ENCODE results near the gene DPY19L3. TPM values are rescaled to one million over a fixed set of nuclear protein-coding genes. Genes with fewer than 3 reads are reported as not detected.
"Not testable (repeated sequence)": the region's sequence is repeated elsewhere in the genome, so short reads cannot be mapped to it uniquely, and the experiment has no call there.

The DPY19L3 gene
- total and polyA plus RNA-seq, 8 donors: 2.1 to 79.4 (median 24.9) TPM

- WGBS, 5 donors: 92 to 96% (median 94%) methylated on average over 8 of the region's 8 CpGs
- DNase-seq: no peak
- peaks cover 0 to 4% (median 0%) of the 10 kb centered on the region in 4 donors for H3K4me1 ChIP-seq
- intact Hi-C loops (cut with DNase I; ENCODE audit: low total_unique reads): no loop called here
- no peaks in the 10 kb centered on the region for H3K27me3 ChIP-seq
- H3K36me3 ChIP-seq: peaks cover 23 to 80% (median 63%) of the 10 kb centered on the region in 4 donors
- no peak overlapping the region for H3K4me3 ChIP-seq
- H3K9me3 ChIP-seq: no peaks in the 10 kb centered on the region
- no peak overlapping the region for H3K27ac ChIP-seq
- no peak for TF ChIP-seq POLR2AphosphoS5 (IDR thresholded peaks at IDR 0.05)
- TF ChIP-seq EP300 (IDR thresholded peaks at IDR 0.05): no peak
- no peak for TF ChIP-seq POLR2A (IDR thresholded peaks at IDR 0.05)
- TF ChIP-seq CTCF (IDR thresholded peaks at IDR 0.05): no peak
Observed at GRCh38 chr19:32416749-32417456, 11.3 kb downstream of the DPY19L3 start.

- Histone ChIP-seq H3K9me3 (no peaks in the 10 kb centered on the region), H3K27ac (no peak overlapping the region), H3K27me3 (no peaks in the 10 kb centered on the region), H3K4me3 (no peak overlapping the region), H3K36me3 (peaks cover 14 to 71% (median 52%) of the 10 kb centered on the region in 4 donors), H3K4me1 (peaks cover 0 to 9% (median 0%) of the 10 kb centered on the region in 4 donors)
- 81 to 87% (median 85%) methylated on average over 3 of the region's 3 CpGs for WGBS, 5 donors
- no peak for DNase-seq
- TF ChIP-seq CTCF (IDR thresholded peaks at IDR 0.05) (no peak), POLR2A (IDR thresholded peaks at IDR 0.05) (no peak), POLR2AphosphoS5 (IDR thresholded peaks at IDR 0.05) (no peak), EP300 (IDR thresholded peaks at IDR 0.05) (no peak)
- intact Hi-C loops (cut with DNase I; ENCODE audit: low total_unique reads): no loop called here
Observed at GRCh38 chr19:32418155-32418554, 12.6 kb downstream of the DPY19L3 start.

GRCh38 chr19:32421589-32422361 is 16.2 kb downstream of the DPY19L3 start:
- peaks cover 0 to 13% (median 0%) of the 10 kb centered on the region in 4 donors for H3K4me1 ChIP-seq
- no peak overlapping the region for H3K4me3 ChIP-seq
- no peaks in the 10 kb centered on the region for H3K9me3 ChIP-seq
- no peaks in the 10 kb centered on the region for H3K27me3 ChIP-seq
- no peak overlapping the region for H3K27ac ChIP-seq
- 64 to 76% (median 73%) methylated on average over 7 of the region's 7 CpGs for WGBS, 5 donors
- DNase-seq: peak in 1 of 2 donors; percentile 32
- no peak for TF ChIP-seq EP300 (IDR thresholded peaks at IDR 0.05)
- TF ChIP-seq POLR2AphosphoS5 (IDR thresholded peaks at IDR 0.05): peak in 1 of 3 donors; percentile 5
- no peak for TF ChIP-seq POLR2A (IDR thresholded peaks at IDR 0.05)
- TF ChIP-seq CTCF (IDR thresholded peaks at IDR 0.05): no peak
- H3K36me3 ChIP-seq: peaks cover 4 to 43% (median 20%) of the 10 kb centered on the region in 4 donors
- intact Hi-C loops (cut with DNase I; ENCODE audit: low total_unique reads): no loop called here

GRCh38 chr19:32422435-32422834 is 16.9 kb downstream of the DPY19L3 start:
- Histone ChIP-seq H3K27me3 (no peaks in the 10 kb centered on the region), H3K4me3 (no peak overlapping the region), H3K36me3 (peaks cover 4 to 37% (median 15%) of the 10 kb centered on the region in 4 donors), H3K9me3 (no peaks in the 10 kb centered on the region), H3K27ac (no peak overlapping the region), H3K4me1 (peaks cover 0 to 13% (median 0%) of the 10 kb centered on the region in 4 donors)
- DNase-seq: no peak
- intact Hi-C loops (cut with DNase I; ENCODE audit: low total_unique reads): no loop called here
- TF ChIP-seq EP300 (IDR thresholded peaks at IDR 0.05) (no peak), POLR2AphosphoS5 (IDR thresholded peaks at IDR 0.05) (no peak), CTCF (IDR thresholded peaks at IDR 0.05) (no peak), POLR2A (IDR thresholded peaks at IDR 0.05) (no peak)
- WGBS, 5 donors: 64 to 75% (median 72%) methylated on average over 3 of the region's 3 CpGs

GRCh38 chr19:32423944-32424343 is 18.4 kb downstream of the DPY19L3 start:
- H3K27me3 ChIP-seq; H3K4me3 ChIP-seq; DNase-seq; H3K27ac ChIP-seq; intact Hi-C loops (cut with DNase I; ENCODE audit: low total_unique reads); H3K9me3 ChIP-seq: not testable (repeated sequence)
- Histone ChIP-seq H3K4me1 (peaks cover 0 to 13% (median 0%) of the 10 kb centered on the region in 4 donors), H3K36me3 (peaks cover 4 to 33% (median 23%) of the 10 kb centered on the region in 4 donors)
- 95 to 98% (median 96%) methylated on average over 3 of the region's 3 CpGs for WGBS, 5 donors
